NCI-H226 (cell line): Measurements from ENCODE around the gene NAPSA.
"Not testable (repeated sequence)": the region's sequence is repeated elsewhere in the genome, so short reads cannot be mapped to it uniquely, and the experiment has no call there.

Experiments
- DNase-seq: peaks from one replicate; pipeline ENCODE4 v3.0.0-alpha.2; 2015

NAPSA gene

GRCh38 chr19:50329926-50330294 is 35.5 kb downstream of the NAPSA start:
- DNase-seq: not testable (repeated sequence)

DNA sequence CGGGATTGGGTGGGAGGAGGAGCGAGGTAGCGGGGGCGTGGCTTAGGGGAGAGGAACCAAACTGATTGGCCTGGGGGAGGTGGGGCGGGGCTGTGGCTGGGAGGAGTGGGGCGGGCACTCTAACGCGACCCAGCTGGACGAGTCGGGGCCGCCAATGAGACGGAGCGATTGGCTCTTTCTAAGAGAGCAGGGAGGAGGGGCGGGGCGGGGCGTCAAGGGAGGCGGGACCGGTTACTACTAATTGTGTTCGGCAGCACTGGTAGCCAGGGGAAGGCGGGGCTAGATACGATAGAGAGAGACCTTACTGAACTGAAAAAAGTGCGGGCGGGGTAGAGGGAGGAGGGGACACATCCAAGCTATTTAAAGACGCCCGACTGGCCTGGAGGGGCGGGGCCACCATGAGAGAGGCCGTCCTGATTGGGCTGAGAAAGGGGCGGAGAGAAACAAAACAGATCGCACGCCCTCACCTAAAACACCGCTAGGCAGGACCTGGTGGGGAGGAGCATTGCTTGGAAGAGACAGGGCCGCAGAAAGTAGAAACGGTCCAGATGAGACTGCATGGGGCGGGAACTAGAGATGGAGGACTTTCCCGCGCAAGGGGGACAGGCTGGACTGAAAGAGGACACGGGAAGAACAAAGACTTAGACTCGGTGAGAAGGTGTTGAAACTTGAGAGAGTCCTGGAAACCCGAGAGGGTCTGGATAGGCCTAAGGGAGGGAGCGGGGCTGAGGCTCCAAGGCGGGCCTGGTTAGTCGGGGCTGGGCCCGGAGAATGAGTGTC is 36.1 kb downstream of the NAPSA start, which contains the start of gene KCNC3:
Gene KCNC3 (minus strand): TSS at position 232 of the 780 bp plus-strand sequence. CDS start 295 bp downstream, outside the sequence.
- DNase-seq: peak; percentile 87

DNA sequence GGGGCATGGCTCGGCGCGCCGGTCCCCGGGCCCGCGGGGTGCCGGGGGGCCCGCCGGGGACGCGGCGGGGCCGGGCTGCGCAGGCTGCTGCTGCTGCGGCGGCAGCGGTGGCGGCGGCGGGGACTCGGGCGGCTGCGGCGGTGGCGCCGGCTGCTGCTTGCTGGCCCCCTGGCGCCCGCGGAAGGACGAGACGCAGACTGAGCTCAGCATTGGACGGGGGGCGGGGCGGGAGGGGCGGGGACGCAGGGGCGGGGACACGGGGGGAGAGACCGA is 36.6 kb downstream of the NAPSA start:
- DNase-seq: no peak

GRCh38 chr19:50328224-50328872 is 37.1 kb downstream of the NAPSA start:
- DNase-seq: no peak

DNA sequence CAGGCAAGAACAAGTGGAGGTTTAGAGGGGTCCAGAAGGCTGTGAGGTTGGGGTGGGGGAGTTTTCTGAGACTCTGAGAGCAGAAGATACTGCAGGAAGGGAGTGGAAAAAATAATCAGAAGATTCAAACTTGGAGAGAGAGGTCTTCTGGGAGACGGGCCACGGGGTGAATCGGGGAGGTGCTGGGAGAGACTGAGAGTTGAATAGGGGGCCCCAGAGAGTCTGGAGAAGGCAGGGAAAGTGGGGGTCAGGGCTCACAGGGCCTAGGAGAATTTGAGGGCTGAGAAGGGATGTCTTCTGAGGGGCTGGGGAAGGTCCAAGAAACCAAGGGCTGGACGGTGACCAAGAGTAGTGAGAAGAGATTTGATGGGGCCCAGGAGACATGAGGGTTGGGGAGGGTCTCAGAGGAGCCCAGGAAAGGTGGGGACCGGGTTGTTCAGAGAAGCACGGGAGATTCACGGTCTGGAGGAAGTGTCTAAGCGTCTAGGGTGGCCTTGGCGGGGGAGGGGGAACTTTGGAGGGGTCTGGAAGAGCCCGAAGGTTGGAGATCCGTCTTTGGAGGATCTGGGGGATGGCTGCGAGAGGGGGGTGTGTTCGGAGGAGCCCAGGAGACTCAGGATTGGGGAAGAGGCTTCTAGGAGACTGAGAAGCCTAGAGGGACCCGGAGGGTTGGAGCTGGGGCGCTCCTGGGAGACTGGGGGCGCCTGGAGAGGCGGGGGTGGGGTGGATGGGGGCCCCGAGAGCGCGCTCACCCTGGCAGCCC is 37.8 kb downstream of the NAPSA start:
- DNase-seq: no peak

GRCh38 chr19:50327013-50327412 is 38.4 kb downstream of the NAPSA start:
- no peak for DNase-seq

DNA sequence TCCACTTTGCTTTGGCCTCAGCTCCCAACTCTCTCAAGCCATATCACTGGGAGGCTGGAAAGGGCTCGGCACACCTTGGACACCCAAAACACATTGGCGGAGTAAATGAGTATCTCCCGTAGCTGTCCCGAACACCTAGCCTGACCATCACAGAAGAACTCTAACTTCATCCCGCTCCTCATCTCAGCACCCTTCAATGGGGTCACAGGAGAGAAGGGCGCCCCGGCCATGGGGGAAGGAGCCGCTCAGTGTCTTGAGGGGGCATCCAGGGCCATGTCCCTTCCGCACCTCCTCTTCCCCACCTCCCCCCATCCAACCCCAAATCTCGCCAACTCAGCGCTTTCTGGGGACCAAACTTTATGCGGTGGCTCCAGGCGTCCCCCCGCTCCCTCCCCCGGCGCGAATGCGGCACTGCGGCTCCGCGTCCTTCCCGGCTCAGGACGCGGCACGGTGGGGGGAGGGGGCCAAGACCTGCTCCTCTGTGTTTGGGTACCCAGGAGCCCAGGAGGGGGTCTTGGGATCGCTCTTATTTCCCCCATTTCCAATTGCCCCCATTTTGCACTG is 39.3 kb downstream of the NAPSA start:
- no peak for DNase-seq

- DNase-seq: peak; percentile 40
These were observed 39.9 kb downstream of the NAPSA start for GRCh38 chr19:50325310-50326100.

- DNase-seq: no peak
These were observed 41.1 kb downstream of the NAPSA start for GRCh38 chr19:50324331-50324730.

GRCh38 chr19:50323782-50324133 is 41.7 kb downstream of the NAPSA start:
- DNase-seq: no peak

DNA sequence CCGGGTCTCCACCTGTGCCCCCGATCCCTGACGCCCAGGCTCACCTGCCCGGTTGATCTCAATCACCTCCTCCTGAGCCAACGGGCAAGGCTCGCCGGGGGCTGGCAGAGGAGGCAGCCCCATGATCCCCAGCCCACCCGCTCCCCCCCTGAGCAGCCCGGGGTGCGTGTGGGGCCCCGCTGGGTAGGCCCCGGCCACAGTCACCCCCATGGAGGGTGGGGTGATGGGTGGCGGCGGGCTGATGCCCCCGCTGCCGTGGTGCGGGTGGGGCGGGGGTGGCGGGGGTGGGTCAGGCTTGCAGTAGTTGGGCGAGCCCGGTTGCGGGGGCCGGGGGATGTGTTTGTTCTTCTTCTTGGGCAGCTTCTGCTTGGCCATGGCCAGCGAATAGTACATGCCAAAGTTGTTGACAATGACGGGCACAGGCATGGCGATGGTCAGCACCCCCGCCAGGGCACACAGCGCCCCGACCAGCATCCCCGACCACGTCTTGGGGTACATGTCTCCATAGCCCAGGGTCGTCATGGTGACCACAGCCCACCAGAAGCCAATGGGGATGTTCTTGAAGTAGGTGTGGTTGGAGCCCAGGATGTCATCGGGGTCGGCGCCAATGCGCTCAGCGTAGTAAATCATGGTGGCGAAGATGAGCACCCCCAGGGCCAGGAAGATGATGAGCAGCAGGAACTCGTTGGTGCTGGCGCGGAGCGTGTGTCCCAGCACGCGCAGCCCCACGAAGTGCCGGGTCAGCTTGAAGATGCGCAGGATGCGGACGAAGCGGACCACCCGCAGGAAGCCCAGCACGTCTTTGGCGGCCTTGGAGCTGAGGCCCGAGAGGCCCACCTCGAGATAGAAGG is 42.3 kb downstream of the NAPSA start:
- DNase-seq: no peak

- no peak for DNase-seq
These were observed 43.2 kb downstream of the NAPSA start for GRCh38 chr19:50322234-50322633.

- DNase-seq: no peak
These were observed 43.6 kb downstream of the NAPSA start for GRCh38 chr19:50321831-50322230.

DNA sequence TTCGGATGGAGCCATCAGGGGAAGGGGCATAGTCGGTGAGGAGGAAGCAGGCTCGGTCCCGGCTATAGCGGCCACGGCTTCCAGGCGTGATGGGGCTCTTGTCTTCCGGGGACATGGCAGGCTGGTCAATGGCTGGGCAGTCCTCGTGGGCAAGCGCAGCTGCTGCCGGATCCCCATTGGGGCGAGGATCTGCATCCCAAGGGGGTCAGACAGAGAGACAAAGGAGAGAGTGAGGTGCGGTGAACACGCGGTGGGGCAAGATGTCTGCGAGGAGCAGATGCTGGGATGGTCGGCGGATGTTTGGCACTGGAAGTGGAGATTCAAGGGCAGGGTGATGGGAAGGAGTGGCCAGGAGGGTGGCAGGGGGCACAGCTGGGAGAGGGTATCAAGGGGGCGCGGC is 44.8 kb downstream of the NAPSA start:
- DNase-seq: no peak

- DNase-seq: no peak
These were observed 45.4 kb downstream of the NAPSA start for GRCh38 chr19:50320051-50320450.

GRCh38 chr19:50319156-50319555 is 46.3 kb downstream of the NAPSA start:
- no peak for DNase-seq

- DNase-seq: no peak
These were observed 47.0 kb downstream of the NAPSA start for GRCh38 chr19:50318438-50318837.

- no peak for DNase-seq
These were observed 48.3 kb downstream of the NAPSA start for GRCh38 chr19:50317115-50317514.

GRCh38 chr19:50315773-50316448 is 49.5 kb downstream of the NAPSA start:
- DNase-seq: peak; percentile 14

- no peak for DNase-seq
These were observed 50.4 kb downstream of the NAPSA start for GRCh38 chr19:50314724-50315708.
